ENCODE measurements around the gene SFT2D1.

The SFT2D1 gene

DNA sequence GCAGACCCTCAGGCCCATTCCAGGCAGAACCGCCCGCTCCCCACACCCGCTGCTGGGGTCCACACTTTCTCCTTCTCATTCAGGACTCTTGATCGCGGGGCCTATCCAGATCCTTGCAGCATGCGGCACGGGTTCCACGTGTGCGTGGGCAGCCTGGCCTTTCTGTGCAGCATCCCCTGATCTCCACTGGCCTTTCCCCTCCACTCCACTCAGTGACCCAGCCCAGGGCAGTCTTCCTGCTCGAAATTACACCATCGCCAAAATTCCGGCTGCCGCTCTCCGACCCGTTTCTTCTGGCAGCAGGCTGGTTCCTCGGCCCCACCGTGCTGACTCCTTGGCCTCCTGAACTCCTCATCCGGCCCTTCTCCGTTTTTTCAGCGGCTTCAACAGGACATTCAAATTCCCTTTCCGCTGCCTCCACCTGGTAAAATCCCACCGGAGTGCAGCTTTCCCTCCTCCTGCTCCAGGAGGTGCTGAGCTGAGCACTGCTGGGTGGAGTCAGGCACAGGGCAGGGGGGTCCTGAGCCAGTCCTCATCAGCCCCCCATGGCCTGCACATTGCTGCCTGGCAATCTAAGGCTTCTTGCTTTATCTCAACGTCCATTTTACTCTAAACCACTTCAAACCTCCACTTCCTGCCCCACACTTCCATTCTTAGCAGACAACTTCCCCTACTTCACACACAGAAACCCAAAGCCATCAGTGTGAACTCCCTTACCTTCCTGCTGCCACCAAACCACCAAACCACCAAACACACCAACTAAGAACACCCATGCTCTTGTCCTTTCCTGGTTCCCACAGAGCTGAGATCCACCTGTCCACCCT, 9.0 kb downstream of the SFT2D1 start:
- H3K9ac ChIP-seq (ENCODE audit: low read length) = no peak overlapping the region
- H3K79me2 ChIP-seq (ENCODE audit: low read length) = peaks cover 44% of the 10 kb centered on the region
- no peak overlapping the region; the same call in 1 of the 2 replicates for H3K4me3 ChIP-seq (ENCODE audit: low read length)
- H3K27ac ChIP-seq (ENCODE audit: low read length) = peak overlapping the region; percentile 35; the same call in 1 of the 2 replicates
- no peaks in the 10 kb centered on the region for H3K27me3 ChIP-seq (replicated peaks; ENCODE audit: insufficient read depth, low read length)
- peaks cover 17% of the 10 kb centered on the region for H3K4me1 ChIP-seq (ENCODE audit: low read length)
- H3K9me2 ChIP-seq (replicated peaks; ENCODE audit: insufficient read depth, low read length) = no peaks in the 10 kb centered on the region
- no peak for TF ChIP-seq EZH2 (optimal IDR thresholded peaks at IDR 0.05; ENCODE audit: low read depth, low read length)
- no peak for TF ChIP-seq CTCF (IDR thresholded peaks at IDR 0.05; ENCODE audit: low read length)
- TF ChIP-seq EZH2phosphoT487 (IDR thresholded peaks at IDR 0.05; ENCODE audit: low read length) = no peak
- no peak overlapping the region for H2AFZ ChIP-seq (ENCODE audit: low read length)
- no peaks in the 10 kb centered on the region for H3K36me3 ChIP-seq (replicated peaks; ENCODE audit: insufficient read depth, low read length)
- H3F3A ChIP-seq (ENCODE audit: insufficient read depth, low read length) = 0 out of 2 replicates have a peak, but pooled peaks cover 4% of the 10 kb centered on the region
- H3K9me3 ChIP-seq (replicated peaks; ENCODE audit: insufficient read depth, low read length) = no peaks in the 10 kb centered on the region
- no peaks in the 10 kb centered on the region for H4K20me1 ChIP-seq (ENCODE audit: insufficient read depth, low read length)
- DNase-seq = peak; percentile 46
- peak overlapping the region; percentile 52; the same call in 1 of the 2 replicates for H3K4me2 ChIP-seq (ENCODE audit: low read depth, low read length)

DNA sequence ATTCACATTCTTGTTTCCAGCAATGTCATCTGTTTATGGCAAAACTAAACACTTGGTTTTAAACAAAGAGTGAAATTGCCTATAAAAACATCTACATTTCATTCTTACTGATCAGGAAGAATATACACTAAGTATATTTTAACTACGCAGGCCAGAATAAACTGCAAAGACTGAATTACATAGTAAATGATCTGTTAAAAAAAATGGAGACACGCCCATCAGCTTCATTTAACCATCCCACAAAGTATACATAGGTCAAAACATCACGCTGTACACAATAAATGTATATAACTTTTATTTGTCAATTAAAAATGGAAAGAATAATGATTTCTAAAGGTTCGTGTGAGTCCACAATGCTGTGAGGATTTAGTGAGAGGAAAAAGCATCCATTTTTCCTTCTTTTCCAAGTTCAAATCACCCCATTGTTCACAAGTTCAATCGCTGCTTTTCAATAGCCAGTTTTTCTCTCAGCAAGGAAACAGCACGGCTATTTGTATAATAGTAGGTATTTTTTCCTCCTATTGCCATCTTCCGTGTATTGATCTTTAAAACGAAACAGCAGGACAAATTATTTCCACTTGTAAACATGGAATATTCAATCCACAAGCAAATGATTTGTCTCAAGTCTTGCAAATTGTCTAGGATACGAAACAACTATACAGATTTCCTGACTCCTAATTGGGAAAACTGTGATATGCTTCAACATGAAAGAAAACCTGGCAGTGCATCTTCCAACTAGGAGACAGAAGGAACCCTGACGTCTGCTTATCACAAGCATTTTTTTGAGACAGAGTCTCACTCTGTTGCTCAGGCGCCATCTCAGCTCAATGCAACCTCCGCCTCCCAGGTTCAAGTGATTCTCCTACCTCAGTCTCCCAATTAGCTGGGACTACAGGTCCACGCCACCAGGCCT, 10.6 kb downstream of the SFT2D1 start:
- Histone ChIP-seq H3K4me1 (ENCODE audit: low read length) (peaks cover 17% of the 10 kb centered on the region), H3K9ac (ENCODE audit: low read length) (no peak overlapping the region), H3K9me3 (replicated peaks; ENCODE audit: insufficient read depth, low read length) (no peaks in the 10 kb centered on the region), H3K27ac (ENCODE audit: low read length) (no peak overlapping the region), H3K4me3 (ENCODE audit: low read length) (no peak overlapping the region), H3K36me3 (replicated peaks; ENCODE audit: insufficient read depth, low read length) (no peaks in the 10 kb centered on the region), H2AFZ (ENCODE audit: low read length) (no peak overlapping the region), H3K9me2 (replicated peaks; ENCODE audit: insufficient read depth, low read length) (no peaks in the 10 kb centered on the region), H3F3A (ENCODE audit: insufficient read depth, low read length) (0 out of 2 replicates have a peak, but pooled peaks cover 4% of the 10 kb centered on the region), H3K4me2 (ENCODE audit: low read depth, low read length) (no peak overlapping the region), H4K20me1 (ENCODE audit: insufficient read depth, low read length) (no peaks in the 10 kb centered on the region), H3K79me2 (ENCODE audit: low read length) (peaks cover 30% of the 10 kb centered on the region), H3K27me3 (replicated peaks; ENCODE audit: insufficient read depth, low read length) (no peaks in the 10 kb centered on the region)
- DNase-seq = no peak
- TF ChIP-seq EZH2 (optimal IDR thresholded peaks at IDR 0.05; ENCODE audit: low read depth, low read length) = no peak
- TF ChIP-seq EZH2phosphoT487 (IDR thresholded peaks at IDR 0.05; ENCODE audit: low read length) = no peak
- TF ChIP-seq CTCF (IDR thresholded peaks at IDR 0.05; ENCODE audit: low read length) = no peak

- no peak overlapping the region for H3K4me2 ChIP-seq (ENCODE audit: low read depth, low read length)
Observed at GRCh38 chr6:166330612-166331011, 11.7 kb downstream of the SFT2D1 start.

More at GRCh38 chr6:166330612-166331011, 11.7 kb downstream of the SFT2D1 start:
- no peaks in the 10 kb centered on the region for H4K20me1 ChIP-seq (ENCODE audit: insufficient read depth, low read length)
- H2AFZ ChIP-seq (ENCODE audit: low read length) = no peak overlapping the region
- no peaks in the 10 kb centered on the region for H3K9me2 ChIP-seq (replicated peaks; ENCODE audit: insufficient read depth, low read length)
- H3K9ac ChIP-seq (ENCODE audit: low read length) = no peak overlapping the region
- peaks cover 26% of the 10 kb centered on the region for H3K79me2 ChIP-seq (ENCODE audit: low read length)
- TF ChIP-seq EZH2 (optimal IDR thresholded peaks at IDR 0.05; ENCODE audit: low read depth, low read length) = no peak
- no peak for TF ChIP-seq EZH2phosphoT487 (IDR thresholded peaks at IDR 0.05; ENCODE audit: low read length)
- TF ChIP-seq CTCF (IDR thresholded peaks at IDR 0.05; ENCODE audit: low read length) = no peak
- H3K36me3 ChIP-seq (replicated peaks; ENCODE audit: insufficient read depth, low read length) = no peaks in the 10 kb centered on the region
- H3K27me3 ChIP-seq (replicated peaks; ENCODE audit: insufficient read depth, low read length) = no peaks in the 10 kb centered on the region
- H3F3A ChIP-seq (ENCODE audit: insufficient read depth, low read length) = 0 out of 2 replicates have a peak, but pooled peaks cover 4% of the 10 kb centered on the region
- H3K4me3 ChIP-seq (ENCODE audit: low read length) = no peak overlapping the region
- peaks cover 17% of the 10 kb centered on the region for H3K4me1 ChIP-seq (ENCODE audit: low read length)
- no peak overlapping the region for H3K27ac ChIP-seq (ENCODE audit: low read length)
- no peaks in the 10 kb centered on the region for H3K9me3 ChIP-seq (replicated peaks; ENCODE audit: insufficient read depth, low read length)
- no peak for DNase-seq
